ENCODE data around the gene PIR. TPM values are rescaled to one million over a fixed set of nuclear protein-coding genes. Genes with fewer than 3 reads are reported as not detected.
A peak's percentile ranks its signal among the peaks of the same experiment; 100 is the strongest.

The PIR gene
- total RNA-seq, 8 experiments from 2014 or later: 7.7 to 41.6 (median 13.9) TPM

GRCh38 chrX:15505101-15505500, 12.0 kb upstream of the PIR start:
- WGBS, 10 experiments: 33 to 80% (median 59%) methylated on average over 1 to 3 of the region's 3 CpGs; no CpG with 5 or more reads in 7 of the 10 experiments
- Histone ChIP-seq H3K4me1 (replicated peaks in 1 of 2) (no peaks in the 10 kb centered on the region), H3K27ac (no peak overlapping the region), H3K4me3 (no peak overlapping the region)
- in situ Hi-C loops (cut with MboI; ENCODE audit: low pct_unique_long_range_greater_than_20kb in 2 of 9, low sequenced_read_pairs in 9 of 9, unreplicated experiment in 9 of 9): no loop called here
- ATAC-seq (replicated peaks in 6 of 8): peak in 3 of 8 experiments; percentile 73 to 93 (median 90)

GRCh38 chrX:15504661-15505060, 11.5 kb upstream of the PIR start:
- in situ Hi-C loops (cut with MboI; ENCODE audit: low pct_unique_long_range_greater_than_20kb in 2 of 9, low sequenced_read_pairs in 9 of 9, unreplicated experiment in 9 of 9): no loop called here
- peak in 3 of 8 experiments; percentile 57 to 82 (median 73) for ATAC-seq (replicated peaks in 6 of 8)

GRCh38 chrX:15501506-15501905, 8.4 kb upstream of the PIR start:
- Histone ChIP-seq H3K4me1 (replicated peaks in 1 of 2) (no peaks in the 10 kb centered on the region), H3K4me3 (no peak overlapping the region), H3K27ac (no peak overlapping the region)
- no peak for ATAC-seq (replicated peaks in 6 of 8)
- WGBS, 10 experiments: 40 to 94% (median 91%) methylated on average over 1 to 4 of the region's 9 CpGs; no CpG with 5 or more reads in 7 of the 10 experiments
- in situ Hi-C loops (cut with MboI; ENCODE audit: low pct_unique_long_range_greater_than_20kb in 2 of 9, low sequenced_read_pairs in 9 of 9, unreplicated experiment in 9 of 9): no loop called here

More at GRCh38 chrX:15504661-15505060, 11.5 kb upstream of the PIR start:
- no peak overlapping the region for H3K4me3 ChIP-seq
- H3K27ac ChIP-seq: no peak overlapping the region
- 50 to 100% (median 80%) methylated on average over 1 of the region's 1 CpG; no CpG with 5 or more reads in 7 of the 10 experiments for WGBS, 10 experiments
- H3K4me1 ChIP-seq (replicated peaks in 1 of 2): no peaks in the 10 kb centered on the region

- in situ Hi-C loops (cut with MboI; ENCODE audit: low pct_unique_long_range_greater_than_20kb in 2 of 9, low sequenced_read_pairs in 9 of 9, unreplicated experiment in 9 of 9): no loop called here
- no peak for ATAC-seq (replicated peaks in 6 of 8)
- H3K4me3 ChIP-seq: no peak within 1 kb of the TSS
- 20 to 100% (median 94%) methylated on average over 1 to 12 of the region's 18 CpGs; no CpG with 5 or more reads in 5 of the 10 experiments for WGBS, 10 experiments
- H3K27ac ChIP-seq: no peak within 1 kb of the TSS
- no peaks in the 10 kb centered on the region for H3K4me1 ChIP-seq (replicated peaks in 1 of 2)
These were observed 7.4 kb upstream of the PIR start, which contains the start of gene BMX for GRCh38 chrX:15500497-15500966. BMX (plus strand) TSS chrX:15500807; CDS start chrX:15508354, 7,547 bp downstream.

GRCh38 chrX:15499976-15500375, 6.8 kb upstream of the PIR start:
- in situ Hi-C loops (cut with MboI; ENCODE audit: low pct_unique_long_range_greater_than_20kb in 2 of 9, low sequenced_read_pairs in 9 of 9, unreplicated experiment in 9 of 9): loop anchor here in 1 of 9 experiments (25.0 kb wide), 1 partner anchor 162 kb away; the partner anchor contains the start of gene CLTRN
- Histone ChIP-seq H3K4me1 (replicated peaks in 1 of 2) (no peaks in the 10 kb centered on the region), H3K27ac (no peak overlapping the region), H3K4me3 (no peak overlapping the region)
- WGBS, 10 experiments: 33 to 100% (median 89%) methylated on average over 1 to 3 of the region's 3 CpGs; no CpG with 5 or more reads in 6 of the 10 experiments
- ATAC-seq (replicated peaks in 6 of 8): no peak

- Histone ChIP-seq H3K27ac (no peak overlapping the region), H3K4me3 (no peak overlapping the region), H3K4me1 (replicated peaks in 1 of 2) (peaks cover 0 to under 1% of the 10 kb centered on the region in 2 donors)
- no peak for ATAC-seq (replicated peaks in 6 of 8)
- in situ Hi-C loops (cut with MboI; ENCODE audit: low pct_unique_long_range_greater_than_20kb in 2 of 9, low sequenced_read_pairs in 9 of 9, unreplicated experiment in 9 of 9): loop anchor here in 1 of 9 experiments (25.0 kb wide), 1 partner anchor 164 kb away; the partner anchor contains the start of gene CLTRN
- WGBS, 10 experiments: 44 to 96% (median 63%) methylated on average over 1 to 2 of the region's 2 CpGs; no CpG with 5 or more reads in 6 of the 10 experiments
These were observed 5.6 kb upstream of the PIR start for GRCh38 chrX:15498741-15499140.

- Histone ChIP-seq H3K4me1 (replicated peaks in 1 of 2) (peaks cover 0 to 4% of the 10 kb centered on the region in 2 donors), H3K4me3 (no peak overlapping the region), H3K27ac (no peak overlapping the region)
- 0 to 20% (median 0%) methylated on average over 1 of the region's 4 CpGs; no CpG with 5 or more reads in 7 of the 10 experiments for WGBS, 10 experiments
- in situ Hi-C loops (cut with MboI; ENCODE audit: low pct_unique_long_range_greater_than_20kb in 2 of 9, low sequenced_read_pairs in 9 of 9, unreplicated experiment in 9 of 9): loop anchor here in 1 of 9 experiments (25.0 kb wide), 1 partner anchor 164 kb away; the partner anchor contains the start of gene CLTRN
- peak in 3 of 8 experiments; percentile 14 to 42 (median 29) for ATAC-seq (replicated peaks in 6 of 8)
These were observed 4.7 kb upstream of the PIR start for GRCh38 chrX:15497865-15498264.

- no peak for ATAC-seq (replicated peaks in 6 of 8)
- H3K27ac ChIP-seq: no peak overlapping the region
- peaks cover 0 to 4% of the 10 kb centered on the region in 2 donors for H3K4me1 ChIP-seq (replicated peaks in 1 of 2)
- no peak overlapping the region for H3K4me3 ChIP-seq
- WGBS, 10 experiments: 0 to 100% (median 84%) methylated on average over 1 to 3 of the region's 4 CpGs; no CpG with 5 or more reads in 6 of the 10 experiments
- in situ Hi-C loops (cut with MboI; ENCODE audit: low pct_unique_long_range_greater_than_20kb in 2 of 9, low sequenced_read_pairs in 9 of 9, unreplicated experiment in 9 of 9): loop anchor here in 1 of 9 experiments (25.0 kb wide), 1 partner anchor 165 kb away; the partner anchor contains the start of gene CLTRN
These were observed 3.7 kb upstream of the PIR start for GRCh38 chrX:15496824-15497223.

- in situ Hi-C loops (cut with MboI; ENCODE audit: low pct_unique_long_range_greater_than_20kb in 2 of 9, low sequenced_read_pairs in 9 of 9, unreplicated experiment in 9 of 9): loop anchor here in 1 of 9 experiments (25.0 kb wide), 1 partner anchor 166 kb away; the partner anchor contains the start of gene CLTRN
- Histone ChIP-seq H3K27ac (no peak overlapping the region), H3K4me3 (no peak overlapping the region), H3K4me1 (replicated peaks in 1 of 2) (peaks cover 0 to 4% of the 10 kb centered on the region in 2 donors)
- no peak for ATAC-seq (replicated peaks in 6 of 8)
- WGBS, 10 experiments: 0 to 100% (median 90%) methylated on average over 1 to 4 of the region's 4 CpGs; no CpG with 5 or more reads in 2 of the 10 experiments
These were observed 2.7 kb upstream of the PIR start for GRCh38 chrX:15495801-15496200.

GRCh38 chrX:15492469-15492868, 664 bp downstream of the PIR start:
- Histone ChIP-seq H3K4me3 (peak overlapping the region; percentile 30 to 56 (median 40)), H3K4me1 (replicated peaks in 1 of 2) (peaks cover 0 to 4% of the 10 kb centered on the region in 2 donors), H3K27ac (no peak overlapping the region)
- WGBS, 10 experiments: 33 to 100% (median 52%) methylated on average over 1 to 4 of the region's 5 CpGs; no CpG with 5 or more reads in 6 of the 10 experiments
- in situ Hi-C loops (cut with MboI; ENCODE audit: low pct_unique_long_range_greater_than_20kb in 2 of 9, low sequenced_read_pairs in 9 of 9, unreplicated experiment in 9 of 9): loop anchor here in 1 of 9 experiments (25.0 kb wide), 1 partner anchor 170 kb away; the partner anchor contains the start of gene CLTRN
- ATAC-seq (replicated peaks in 6 of 8): no peak

- in situ Hi-C loops (cut with MboI; ENCODE audit: low pct_unique_long_range_greater_than_20kb in 2 of 9, low sequenced_read_pairs in 9 of 9, unreplicated experiment in 9 of 9): loop anchor here in 1 of 9 experiments (25.0 kb wide), 1 partner anchor 178 kb away; the partner anchor contains the start of gene CLTRN
These were observed 9.2 kb downstream of the PIR start for GRCh38 chrX:15483891-15484290.

GRCh38 chrX:15475486-15475885, 17.6 kb downstream of the PIR start:
- Histone ChIP-seq H3K27ac (no peak overlapping the region), H3K4me3 (no peak overlapping the region), H3K4me1 (replicated peaks in 1 of 2) (no peaks in the 10 kb centered on the region)
- ATAC-seq (replicated peaks in 6 of 8): no peak
- in situ Hi-C loops (cut with MboI; ENCODE audit: low pct_unique_long_range_greater_than_20kb in 2 of 9, low sequenced_read_pairs in 9 of 9, unreplicated experiment in 9 of 9): loop anchor here in 1 of 9 experiments (25.0 kb wide), 1 partner anchor 187 kb away; the partner anchor contains the start of gene CLTRN
- WGBS, 10 experiments: 12 to 100% (median 48%) methylated on average over 3 to 4 of the region's 4 CpGs; no CpG with 5 or more reads in 6 of the 10 experiments

More at GRCh38 chrX:15483891-15484290, 9.2 kb downstream of the PIR start:
- WGBS, 10 experiments: 80 to 83% methylated on average over 1 to 2 of the region's 2 CpGs; no CpG with 5 or more reads in 8 of the 10 experiments
- Histone ChIP-seq H3K27ac (no peak overlapping the region), H3K4me3 (no peak overlapping the region), H3K4me1 (replicated peaks in 1 of 2) (no peaks in the 10 kb centered on the region)
- no peak for ATAC-seq (replicated peaks in 6 of 8)

GRCh38 chrX:15475021-15475420, 18.1 kb downstream of the PIR start:
- peak in 2 of 8 experiments; percentile 67 to 91 for ATAC-seq (replicated peaks in 6 of 8)
- in situ Hi-C loops (cut with MboI; ENCODE audit: low pct_unique_long_range_greater_than_20kb in 2 of 9, low sequenced_read_pairs in 9 of 9, unreplicated experiment in 9 of 9): loop anchor here in 1 of 9 experiments (25.0 kb wide), 1 partner anchor 187 kb away; the partner anchor contains the start of gene CLTRN
- no peak overlapping the region for H3K27ac ChIP-seq
- 30 to 100% (median 71%) methylated on average over 1 to 3 of the region's 5 CpGs; no CpG with 5 or more reads in 4 of the 10 experiments for WGBS, 10 experiments
- H3K4me1 ChIP-seq (replicated peaks in 1 of 2): no peaks in the 10 kb centered on the region
- H3K4me3 ChIP-seq: no peak overlapping the region

Data from motor neuron (in vitro differentiated cells).